ENCODE results near the gene TUBB2B.

Gene TUBB2B

GRCh38 chr6:3217286-3217685 is 10.2 kb downstream of the TUBB2B start:
- TF ChIP-seq FOXP2 (optimal IDR thresholded peaks at IDR 0.05; ENCODE audit: borderline replicate concordance, extremely low read depth, extremely low read length, insufficient read depth) = no peak
- TF ChIP-seq POLR2AphosphoS5 (IDR thresholded peaks at IDR 0.05; ENCODE audit: low read depth, low read length) = no peak
- TF ChIP-seq SIN3A (IDR thresholded peaks at IDR 0.05; ENCODE audit: borderline replicate concordance, insufficient read depth, low read length) = no peak
- TF ChIP-seq, protein P1, sequence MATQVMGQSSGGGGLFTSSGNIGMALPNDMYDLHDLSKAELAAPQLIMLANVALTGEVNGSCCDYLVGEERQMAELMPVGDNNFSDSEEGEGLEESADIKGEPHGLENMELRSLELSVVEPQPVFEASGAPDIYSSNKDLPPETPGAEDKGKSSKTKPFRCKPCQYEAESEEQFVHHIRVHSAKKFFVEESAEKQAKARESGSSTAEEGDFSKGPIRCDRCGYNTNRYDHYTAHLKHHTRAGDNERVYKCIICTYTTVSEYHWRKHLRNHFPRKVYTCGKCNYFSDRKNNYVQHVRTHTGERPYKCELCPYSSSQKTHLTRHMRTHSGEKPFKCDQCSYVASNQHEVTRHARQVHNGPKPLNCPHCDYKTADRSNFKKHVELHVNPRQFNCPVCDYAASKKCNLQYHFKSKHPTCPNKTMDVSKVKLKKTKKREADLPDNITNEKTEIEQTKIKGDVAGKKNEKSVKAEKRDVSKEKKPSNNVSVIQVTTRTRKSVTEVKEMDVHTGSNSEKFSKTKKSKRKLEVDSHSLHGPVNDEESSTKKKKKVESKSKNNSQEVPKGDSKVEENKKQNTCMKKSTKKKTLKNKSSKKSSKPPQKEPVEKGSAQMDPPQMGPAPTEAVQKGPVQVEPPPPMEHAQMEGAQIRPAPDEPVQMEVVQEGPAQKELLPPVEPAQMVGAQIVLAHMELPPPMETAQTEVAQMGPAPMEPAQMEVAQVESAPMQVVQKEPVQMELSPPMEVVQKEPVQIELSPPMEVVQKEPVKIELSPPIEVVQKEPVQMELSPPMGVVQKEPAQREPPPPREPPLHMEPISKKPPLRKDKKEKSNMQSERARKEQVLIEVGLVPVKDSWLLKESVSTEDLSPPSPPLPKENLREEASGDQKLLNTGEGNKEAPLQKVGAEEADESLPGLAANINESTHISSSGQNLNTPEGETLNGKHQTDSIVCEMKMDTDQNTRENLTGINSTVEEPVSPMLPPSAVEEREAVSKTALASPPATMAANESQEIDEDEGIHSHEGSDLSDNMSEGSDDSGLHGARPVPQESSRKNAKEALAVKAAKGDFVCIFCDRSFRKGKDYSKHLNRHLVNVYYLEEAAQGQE (IDR thresholded peaks at IDR 0.05; ENCODE audit: insufficient read depth in 1 of 2, low read depth in 2 of 2, low read length in 2 of 2) = no peak
- no peak for TF ChIP-seq TAF1 (IDR thresholded peaks at IDR 0.05; ENCODE audit: borderline replicate concordance, insufficient read depth, low read length)

GRCh38 chr6:3214898-3215297 is 12.6 kb downstream of the TUBB2B start:
- no peak for TF ChIP-seq TAF1 (IDR thresholded peaks at IDR 0.05; ENCODE audit: borderline replicate concordance, insufficient read depth, low read length)
- TF ChIP-seq, protein P1 (IDR thresholded peaks at IDR 0.05; ENCODE audit: insufficient read depth in 1 of 2, low read depth in 2 of 2, low read length in 2 of 2) = no peak
- TF ChIP-seq POLR2AphosphoS5 (IDR thresholded peaks at IDR 0.05; ENCODE audit: low read depth, low read length) = no peak
- TF ChIP-seq SIN3A (IDR thresholded peaks at IDR 0.05; ENCODE audit: borderline replicate concordance, insufficient read depth, low read length) = no peak
- TF ChIP-seq FOXP2 (optimal IDR thresholded peaks at IDR 0.05; ENCODE audit: borderline replicate concordance, extremely low read depth, extremely low read length, insufficient read depth) = no peak

GRCh38 chr6:3213334-3213695 is 14.1 kb downstream of the TUBB2B start:
- TF ChIP-seq POLR2AphosphoS5 (IDR thresholded peaks at IDR 0.05; ENCODE audit: low read depth, low read length) (no peak), FOXP2 (optimal IDR thresholded peaks at IDR 0.05; ENCODE audit: borderline replicate concordance, extremely low read depth, extremely low read length, insufficient read depth) (no peak), SIN3A (IDR thresholded peaks at IDR 0.05; ENCODE audit: borderline replicate concordance, insufficient read depth, low read length) (no peak), TAF1 (IDR thresholded peaks at IDR 0.05; ENCODE audit: borderline replicate concordance, insufficient read depth, low read length) (no peak)
- TF ChIP-seq, protein P1 (IDR thresholded peaks at IDR 0.05; ENCODE audit: insufficient read depth in 1 of 2, low read depth in 2 of 2, low read length in 2 of 2) = no peak

- TF ChIP-seq TAF1 (IDR thresholded peaks at IDR 0.05; ENCODE audit: borderline replicate concordance, insufficient read depth, low read length) (no peak), POLR2AphosphoS5 (IDR thresholded peaks at IDR 0.05; ENCODE audit: low read depth, low read length) (no peak), FOXP2 (optimal IDR thresholded peaks at IDR 0.05; ENCODE audit: borderline replicate concordance, extremely low read depth, extremely low read length, insufficient read depth) (no peak), SIN3A (IDR thresholded peaks at IDR 0.05; ENCODE audit: borderline replicate concordance, insufficient read depth, low read length) (no peak)
- TF ChIP-seq, protein P1 (IDR thresholded peaks at IDR 0.05; ENCODE audit: insufficient read depth in 1 of 2, low read depth in 2 of 2, low read length in 2 of 2) = no peak
Observed at GRCh38 chr6:3212261-3212660, 15.2 kb downstream of the TUBB2B start.

- no peak for TF ChIP-seq SIN3A (IDR thresholded peaks at IDR 0.05; ENCODE audit: borderline replicate concordance, insufficient read depth, low read length)
- TF ChIP-seq TAF1 (IDR thresholded peaks at IDR 0.05; ENCODE audit: borderline replicate concordance, insufficient read depth, low read length) = no peak
- TF ChIP-seq, protein P1 (IDR thresholded peaks at IDR 0.05; ENCODE audit: insufficient read depth in 1 of 2, low read depth in 2 of 2, low read length in 2 of 2) = no peak
- no peak for TF ChIP-seq FOXP2 (optimal IDR thresholded peaks at IDR 0.05; ENCODE audit: borderline replicate concordance, extremely low read depth, extremely low read length, insufficient read depth)
- TF ChIP-seq POLR2AphosphoS5 (IDR thresholded peaks at IDR 0.05; ENCODE audit: low read depth, low read length) = no peak
Observed at GRCh38 chr6:3211681-3212080, 15.8 kb downstream of the TUBB2B start.
